AG04449 (cell line): ENCODE results near the gene TRABD2A.

Experiments used
- CTCF ChIA-PET: fragments of 350-600 bp; formaldehyde crosslinking; extraction: SDS; loops from one replicate; lab custom pipeline; 2021; ENCODE audit warnings: antibody characterized with exemption; lab: Yijun Ruan, JAX
- POLR2A ChIA-PET: fragments of 400-600, 350-600 bp; formaldehyde crosslinking; extraction: SDS; loops from one replicate; lab custom pipeline; 2020; ENCODE audit warnings: antibody characterized with exemption, inconsistent platforms; lab: Yijun Ruan, JAX
- DNase-seq: peaks from one replicate; pipeline ENCODE4 v3.0.0-alpha.2; 2010; ENCODE audit warnings: low read depth, low spot score
- H3K4me3 ChIP-seq: 2 replicates; pipeline ENCODE4 v1.5.1; 2011; ENCODE audit warnings: low read depth, mild to moderate bottlenecking, control low read depth, low read length
- TF ChIP-seq, protein P1 (sequence below): IDR thresholded peaks from one replicate; pipeline ENCODE4 v1.5.1; 2011; ENCODE audit warnings: mild to moderate bottlenecking, moderate library complexity, low read length, control low read depth, inconsistent platforms; ENCODE audit not compliant: insufficient read depth; ENCODE audit errors: missing control alignments

Gene TRABD2A

GRCh38 chr2:84911135-84911678, 30.3 kb upstream of the TRABD2A start:
- ChIA-PET POLR2A (no interaction called here), CTCF (interaction anchor here (0.5 to 6.1 kb wide), 2 partner anchors 13 to 16 kb away, joined by 3 to 44 read pairs; no protein-coding TSS in a partner anchor)
- no peak for DNase-seq
- H3K4me3 ChIP-seq = no peak overlapping the region
- TF ChIP-seq, protein P1, sequence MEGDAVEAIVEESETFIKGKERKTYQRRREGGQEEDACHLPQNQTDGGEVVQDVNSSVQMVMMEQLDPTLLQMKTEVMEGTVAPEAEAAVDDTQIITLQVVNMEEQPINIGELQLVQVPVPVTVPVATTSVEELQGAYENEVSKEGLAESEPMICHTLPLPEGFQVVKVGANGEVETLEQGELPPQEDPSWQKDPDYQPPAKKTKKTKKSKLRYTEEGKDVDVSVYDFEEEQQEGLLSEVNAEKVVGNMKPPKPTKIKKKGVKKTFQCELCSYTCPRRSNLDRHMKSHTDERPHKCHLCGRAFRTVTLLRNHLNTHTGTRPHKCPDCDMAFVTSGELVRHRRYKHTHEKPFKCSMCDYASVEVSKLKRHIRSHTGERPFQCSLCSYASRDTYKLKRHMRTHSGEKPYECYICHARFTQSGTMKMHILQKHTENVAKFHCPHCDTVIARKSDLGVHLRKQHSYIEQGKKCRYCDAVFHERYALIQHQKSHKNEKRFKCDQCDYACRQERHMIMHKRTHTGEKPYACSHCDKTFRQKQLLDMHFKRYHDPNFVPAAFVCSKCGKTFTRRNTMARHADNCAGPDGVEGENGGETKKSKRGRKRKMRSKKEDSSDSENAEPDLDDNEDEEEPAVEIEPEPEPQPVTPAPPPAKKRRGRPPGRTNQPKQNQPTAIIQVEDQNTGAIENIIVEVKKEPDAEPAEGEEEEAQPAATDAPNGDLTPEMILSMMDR = no peak

- DNase-seq = no peak
- TF ChIP-seq, protein P1 = no peak
- ChIA-PET CTCF (interaction anchor here (1.1 to 4.7 kb wide), 3 partner anchors 8 to 16 kb away, joined by 4 to 50 read pairs (median 8); no protein-coding TSS in a partner anchor), POLR2A (interaction anchor here (2.5 to 4.8 kb wide), 3 partner anchors 11 to 38 kb away, joined by 18 to 71 read pairs (median 25); no protein-coding TSS in a partner anchor)
- no peak overlapping the region for H3K4me3 ChIP-seq
Observed at GRCh38 chr2:84908948-84909713, 28.2 kb upstream of the TRABD2A start.

- ChIA-PET POLR2A (interaction anchor here (0.6 to 4.8 kb wide), 13 partner anchors 7 to 413 kb away, joined by 3 to 71 read pairs (median 4); no protein-coding TSS in a partner anchor), CTCF (interaction anchor here (0.8 to 4.7 kb wide), 5 partner anchors 10 to 38 kb away, joined by 3 to 50 read pairs (median 4); no protein-coding TSS in a partner anchor)
- H3K4me3 ChIP-seq = peak overlapping the region; percentile 86
- no peak for DNase-seq
- TF ChIP-seq, protein P1 = no peak
Observed at GRCh38 chr2:84906900-84907714, 26.2 kb upstream of the TRABD2A start.

DNA sequence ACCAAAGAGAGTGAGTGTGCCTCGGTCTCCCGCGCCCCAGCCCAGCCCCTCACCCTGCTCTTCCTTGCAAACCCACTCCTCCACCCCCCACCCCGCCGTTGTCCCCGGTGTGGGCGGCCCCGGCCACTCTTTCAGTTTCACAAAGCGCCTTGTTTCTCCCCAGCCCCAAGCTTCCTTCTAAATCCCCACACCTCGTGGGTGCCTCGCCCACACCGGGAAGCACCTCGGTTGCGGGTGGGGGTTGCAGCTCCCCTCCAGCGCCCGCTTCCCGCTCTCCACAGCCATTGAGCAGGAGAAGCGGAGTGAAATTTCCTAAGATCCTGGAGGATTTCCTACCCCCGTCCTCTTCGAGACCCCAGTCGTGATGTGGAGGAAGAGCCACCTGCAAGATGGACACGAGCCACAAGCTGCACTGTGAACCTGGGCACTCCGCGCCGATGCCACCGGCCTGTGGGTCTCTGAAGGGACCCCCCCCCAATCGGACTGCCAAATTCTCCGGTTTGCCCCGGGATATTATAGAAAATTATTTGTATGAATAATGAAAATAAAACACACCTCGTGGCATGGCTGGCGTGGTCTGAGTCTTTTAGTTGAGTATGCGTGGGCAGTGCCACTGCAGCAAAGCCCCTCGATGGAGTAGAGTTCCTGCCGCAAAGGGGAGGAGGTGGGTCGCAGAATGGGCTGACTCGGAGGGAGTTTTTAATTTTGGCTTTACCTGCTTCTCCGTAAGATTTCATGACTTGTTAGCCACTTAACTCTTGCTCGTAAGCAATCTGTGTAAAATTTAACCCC, 25.4 kb upstream of the TRABD2A start:
- ChIA-PET CTCF (interaction anchor here (0.8 to 4.7 kb wide), 5 partner anchors 11 to 38 kb away, joined by 3 to 50 read pairs (median 4); no protein-coding TSS in a partner anchor), POLR2A (interaction anchor here (0.6 to 4.8 kb wide), 17 partner anchors 8 to 655 kb away, joined by 3 to 71 read pairs (median 5); partner anchors contain the start of gene TRABD2A)
- no peak for DNase-seq
- TF ChIP-seq, protein P1 = no peak
- peak overlapping the region; percentile 86 for H3K4me3 ChIP-seq

GRCh38 chr2:84905181-84906107, 24.6 kb upstream of the TRABD2A start, which contains the start of gene TMSB10:
Gene TMSB10 (plus strand): TSS chr2:84905656.
- POLR2A ChIA-PET = interaction anchor here (0.6 to 4.8 kb wide), 12 partner anchors 9 to 656 kb away, joined by 3 to 71 read pairs (median 6); partner anchors contain the start of gene TRABD2A
- TF ChIP-seq, protein P1 = no peak
- DNase-seq = no peak
- CTCF ChIA-PET = interaction anchor here (1.9 to 4.7 kb wide), 2 partner anchors 15 to 20 kb away, joined by 10 to 50 read pairs; no protein-coding TSS in a partner anchor
- peak within 1 kb of the TSS; percentile 86 for H3K4me3 ChIP-seq
